K562 (cell line): Measurements from ENCODE around the gene PTK6. TPM values are rescaled to one million over a fixed set of nuclear protein-coding genes. Genes with fewer than 3 reads are reported as not detected.

Experiments
- MED1 ChIP-seq: sonication (generic); formaldehyde crosslinking; IDR thresholded peaks from 2 replicates; pipeline ENCODE4 v1.8.1; 2023; ENCODE audit warnings: missing genetic modification reagents, borderline replicate concordance
- POLR2G ChIP-seq: fragments of 200-400 bp; formaldehyde crosslinking; IDR thresholded peaks from 2 replicates; pipeline ENCODE4 v1.6.1; 2017; ENCODE audit warnings: low read depth, mild to moderate bottlenecking, antibody characterized with exemption, low read length, moderate library complexity
- SMARCE1 ChIP-seq: fragments of 450-650 bp; IDR thresholded peaks from 2 replicates; pipeline ENCODE4 v1.7.1; 2016; ENCODE audit warnings: mild to moderate bottlenecking
- SRF ChIP-seq, 2 experiments: fragments of 250-450, 450-650 bp in 1 of 2; sonication (Bioruptor Pico) in 1 of 2; sonication (generic) in 1 of 2; formaldehyde crosslinking; IDR thresholded peaks; 2 replicates each; pipeline versions ENCODE4 v1.5.0 to v1.5.1; 2020 to 2022; ENCODE audit warnings: mild to moderate bottlenecking in 1 of 2, missing genetic modification reagents in 1 of 2
- polyA plus RNA-seq, 8 experiments: library from polyadenylated mRNA; depleted of rRNA in 4 of 8; stranded (reverse) in 5 of 8; unstranded in 3 of 8; fragments of >200 nt; fragmentation: Nextera tagmentation in 2 of 8; fragmentation: Illumina TruSeq in 1 of 8; extraction: Ambion mirVana in 2 of 8; extraction: Trizol in 1 of 8; gene quantifications; 2 replicates each; pipeline versions ENCODE4 v1.2.1 to v1.2.3, GENCODE V29; 2011 to 2014; ENCODE audit warnings: inconsistent platforms in 1 of 8, missing spikeins in 1 of 8
- total RNA-seq, 7 experiments: library from RNA; depleted of rRNA in 6 of 7; stranded (reverse); fragments of >200 nt in 6 of 7; fragmentation: Illumina TruSeq in 2 of 7; extraction: Trizol in 2 of 7; gene quantifications; 2 replicates each; pipeline versions ENCODE4 v1.2.1 to v1.2.3, GENCODE V29; 2011 to 2021; ENCODE audit warnings: low replicate concordance in 1 of 7
- TF ChIP-seq, protein P1 (sequence below), 2 experiments: fragments of 450-650 bp in 1 of 2; IDR thresholded peaks; 2 replicates each; pipeline ENCODE4 v1.6.1; 2011 to 2017; ENCODE audit warnings: low read depth in 2 of 2, antibody characterized with exemption in 1 of 2, borderline replicate concordance in 1 of 2, low read length in 1 of 2, mild to moderate bottlenecking in 1 of 2, mixed read lengths in 1 of 2; ENCODE audit not compliant: control insufficient read depth in 1 of 2

PTK6 gene
- total and polyA plus RNA-seq, 9 of the 15 experiments (the other 6 are each of a cell fraction or from before 2014, with no cell fraction given): 0.07 TPM; not detected in 8

GRCh38 chr20:63572788-63573646 lies 35.8 kb upstream of the PTK6 start (continued):
- TF ChIP-seq POLR2G (peak; percentile 48), MED1 (CRISPR knock-in tag) (0 out of 2 replicates have a peak, but pooled peaks have one; percentile 26), SRF (CRISPR knock-in tag; IDR thresholded peaks at IDR 0.05) (no peak), SMARCE1 (no peak)
- TF ChIP-seq, protein P1, sequence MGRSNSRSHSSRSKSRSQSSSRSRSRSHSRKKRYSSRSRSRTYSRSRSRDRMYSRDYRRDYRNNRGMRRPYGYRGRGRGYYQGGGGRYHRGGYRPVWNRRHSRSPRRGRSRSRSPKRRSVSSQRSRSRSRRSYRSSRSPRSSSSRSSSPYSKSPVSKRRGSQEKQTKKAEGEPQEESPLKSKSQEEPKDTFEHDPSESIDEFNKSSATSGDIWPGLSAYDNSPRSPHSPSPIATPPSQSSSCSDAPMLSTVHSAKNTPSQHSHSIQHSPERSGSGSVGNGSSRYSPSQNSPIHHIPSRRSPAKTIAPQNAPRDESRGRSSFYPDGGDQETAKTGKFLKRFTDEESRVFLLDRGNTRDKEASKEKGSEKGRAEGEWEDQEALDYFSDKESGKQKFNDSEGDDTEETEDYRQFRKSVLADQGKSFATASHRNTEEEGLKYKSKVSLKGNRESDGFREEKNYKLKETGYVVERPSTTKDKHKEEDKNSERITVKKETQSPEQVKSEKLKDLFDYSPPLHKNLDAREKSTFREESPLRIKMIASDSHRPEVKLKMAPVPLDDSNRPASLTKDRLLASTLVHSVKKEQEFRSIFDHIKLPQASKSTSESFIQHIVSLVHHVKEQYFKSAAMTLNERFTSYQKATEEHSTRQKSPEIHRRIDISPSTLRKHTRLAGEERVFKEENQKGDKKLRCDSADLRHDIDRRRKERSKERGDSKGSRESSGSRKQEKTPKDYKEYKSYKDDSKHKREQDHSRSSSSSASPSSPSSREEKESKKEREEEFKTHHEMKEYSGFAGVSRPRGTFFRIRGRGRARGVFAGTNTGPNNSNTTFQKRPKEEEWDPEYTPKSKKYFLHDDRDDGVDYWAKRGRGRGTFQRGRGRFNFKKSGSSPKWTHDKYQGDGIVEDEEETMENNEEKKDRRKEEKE (IDR thresholded peaks at IDR 0.05; ENCODE audit: borderline replicate concordance in 1 of 2, control insufficient read depth in 1 of 2, low read depth in 2 of 2, low read length in 1 of 2): no peak
